Cardiac muscle cell (in vitro differentiated cells and primary cell): ENCODE measurements around the gene FRAT1. TPM values are rescaled to one million over a fixed set of nuclear protein-coding genes. Genes with fewer than 3 reads are reported as not detected.
A peak's percentile ranks its signal among the peaks of the same experiment; 100 is the strongest.

ENCODE experiments used
- DNase-seq, 2 donors: peaks; one replicate each; pipeline versions ENCODE4 v3.0.0 to v3.0.0-alpha.2; 2010 to 2017; ENCODE audit warnings: low read depth in 1 of 2, low spot score in 1 of 2
- H3K27ac ChIP-seq: fragments of 200-600 bp; sonication (generic); 2 replicates; pipeline ENCODE4 v1.5.1; 2016
- H3K27me3 ChIP-seq: fragments of 200-600 bp; sonication (generic); 2 replicates; pipeline ENCODE4 v1.6.0; 2016; ENCODE audit warnings: control low read depth
- H3K36me3 ChIP-seq: fragments of 200-600 bp; sonication (generic); 2 replicates; pipeline ENCODE4 v1.5.1; 2016; ENCODE audit warnings: control low read depth
- H3K4me1 ChIP-seq: fragments of 200-600 bp; sonication (generic); 2 replicates; pipeline ENCODE4 v1.8.1; 2017; ENCODE audit warnings: low read depth, mild to moderate bottlenecking, mixed run types
- H3K4me3 ChIP-seq: fragments of 200-600 bp; sonication (generic); 2 replicates; pipeline ENCODE4 v1.5.1; 2016; ENCODE audit warnings: mild to moderate bottlenecking
- H3K9me3 ChIP-seq: fragments of 200-600 bp; sonication (generic); 2 replicates; pipeline ENCODE4 v1.5.1; 2017; ENCODE audit warnings: low read depth, mild to moderate bottlenecking, control low read depth
- polyA plus RNA-seq: library from polyadenylated mRNA; unstranded; fragments of >200 nt; fragmentation: Nextera tagmentation; extraction: Ambion mirVana; gene quantifications from 2 replicates; pipeline ENCODE4 v1.2.1, GENCODE V29; 2016
- total RNA-seq: library from RNA; depleted of rRNA; stranded (reverse); fragments of >200 nt; gene quantifications from 2 replicates; pipeline ENCODE4 v1.2.3, GENCODE V29; 2016
- TF ChIP-seq, protein P1 (sequence below): IDR thresholded peaks from 2 replicates; pipeline ENCODE4 v1.5.1; 2012; ENCODE audit warnings: low read depth, mild to moderate bottlenecking, low read length

Gene FRAT1
- total and polyA plus RNA-seq, 2 experiments from 2014 or later: 12.3 to 17.3 TPM

DNA sequence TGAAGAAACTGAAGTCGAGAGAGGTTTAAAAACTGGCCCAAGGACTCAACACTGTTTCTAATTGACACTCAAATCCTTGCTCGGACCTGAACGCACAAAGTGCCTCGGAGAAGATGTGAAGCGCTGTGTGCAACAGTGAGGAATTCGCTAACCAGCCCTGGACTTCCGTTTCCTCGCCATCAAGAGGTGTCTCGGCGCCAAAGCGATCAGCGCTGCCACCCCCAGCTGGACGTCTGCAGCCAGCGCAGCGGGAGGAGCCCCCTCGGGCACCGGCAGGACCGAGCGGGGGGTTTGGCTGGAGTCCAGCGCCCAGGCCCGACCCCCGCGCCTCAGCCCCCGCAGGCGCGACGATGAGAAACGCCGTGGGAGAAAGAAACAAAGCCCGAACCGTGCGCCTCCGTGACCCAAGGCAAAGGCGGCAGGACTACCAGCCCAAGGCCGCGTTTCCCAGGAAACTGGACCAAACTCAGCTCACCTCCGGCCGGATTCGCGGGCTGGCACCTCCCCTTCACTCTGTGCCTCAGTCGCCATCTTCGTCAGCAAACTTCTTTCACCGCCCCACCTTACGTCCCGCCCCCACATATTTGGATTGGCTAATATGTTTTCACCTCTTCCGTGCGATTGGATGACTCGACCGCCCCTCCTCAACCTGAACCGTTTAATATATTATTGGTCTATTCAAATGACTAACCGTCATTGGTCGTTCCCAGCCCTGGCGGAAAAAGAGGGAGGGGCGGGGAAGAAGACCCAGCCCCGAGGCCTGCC lies 26.8 kb upstream of the FRAT1 start, which contains the start of gene ARHGAP19:
Gene ARHGAP19, minus strand, starts transcription at position 541 of the 765 bp plus-strand sequence. Its CDS starts 10 bp downstream, at position 531.
- peak; percentile 97 to 99 for DNase-seq
- H3K4me1 ChIP-seq: no peaks in the 10 kb centered on the region
- no peaks in the 10 kb centered on the region for H3K36me3 ChIP-seq
- no peaks in the 10 kb centered on the region for H3K27me3 ChIP-seq
- H3K4me3 ChIP-seq: peak within 1 kb of the TSS; percentile 64
- TF ChIP-seq, protein P1, sequence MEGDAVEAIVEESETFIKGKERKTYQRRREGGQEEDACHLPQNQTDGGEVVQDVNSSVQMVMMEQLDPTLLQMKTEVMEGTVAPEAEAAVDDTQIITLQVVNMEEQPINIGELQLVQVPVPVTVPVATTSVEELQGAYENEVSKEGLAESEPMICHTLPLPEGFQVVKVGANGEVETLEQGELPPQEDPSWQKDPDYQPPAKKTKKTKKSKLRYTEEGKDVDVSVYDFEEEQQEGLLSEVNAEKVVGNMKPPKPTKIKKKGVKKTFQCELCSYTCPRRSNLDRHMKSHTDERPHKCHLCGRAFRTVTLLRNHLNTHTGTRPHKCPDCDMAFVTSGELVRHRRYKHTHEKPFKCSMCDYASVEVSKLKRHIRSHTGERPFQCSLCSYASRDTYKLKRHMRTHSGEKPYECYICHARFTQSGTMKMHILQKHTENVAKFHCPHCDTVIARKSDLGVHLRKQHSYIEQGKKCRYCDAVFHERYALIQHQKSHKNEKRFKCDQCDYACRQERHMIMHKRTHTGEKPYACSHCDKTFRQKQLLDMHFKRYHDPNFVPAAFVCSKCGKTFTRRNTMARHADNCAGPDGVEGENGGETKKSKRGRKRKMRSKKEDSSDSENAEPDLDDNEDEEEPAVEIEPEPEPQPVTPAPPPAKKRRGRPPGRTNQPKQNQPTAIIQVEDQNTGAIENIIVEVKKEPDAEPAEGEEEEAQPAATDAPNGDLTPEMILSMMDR: no peak
- H3K9me3 ChIP-seq: no peaks in the 10 kb centered on the region
- H3K27ac ChIP-seq: peak within 1 kb of the TSS; percentile 92

DNA sequence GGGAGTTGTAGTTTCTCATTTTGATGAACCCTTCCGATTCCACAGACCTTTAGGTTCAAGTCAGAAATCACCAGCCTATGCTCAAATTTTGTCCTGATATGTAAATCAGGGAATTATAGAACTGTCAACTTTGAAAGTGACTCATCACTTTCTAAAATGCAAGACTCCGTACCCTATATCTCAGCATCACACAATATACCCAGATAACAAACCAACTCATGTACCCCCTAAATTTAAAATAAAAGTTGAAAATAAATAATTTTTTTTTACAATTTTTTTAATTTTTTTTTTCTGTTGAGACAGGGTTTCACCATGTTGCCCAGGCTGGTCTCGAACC lies 26.2 kb upstream of the FRAT1 start:
- H3K9me3 ChIP-seq: no peaks in the 10 kb centered on the region
- peaks cover 5% of the 10 kb centered on the region for H3K4me1 ChIP-seq
- no peaks in the 10 kb centered on the region for H3K27me3 ChIP-seq
- no peak overlapping the region for H3K4me3 ChIP-seq
- no peak for DNase-seq
- H3K27ac ChIP-seq: no peak overlapping the region
- TF ChIP-seq, protein P1: no peak
- H3K36me3 ChIP-seq: no peaks in the 10 kb centered on the region

DNA sequence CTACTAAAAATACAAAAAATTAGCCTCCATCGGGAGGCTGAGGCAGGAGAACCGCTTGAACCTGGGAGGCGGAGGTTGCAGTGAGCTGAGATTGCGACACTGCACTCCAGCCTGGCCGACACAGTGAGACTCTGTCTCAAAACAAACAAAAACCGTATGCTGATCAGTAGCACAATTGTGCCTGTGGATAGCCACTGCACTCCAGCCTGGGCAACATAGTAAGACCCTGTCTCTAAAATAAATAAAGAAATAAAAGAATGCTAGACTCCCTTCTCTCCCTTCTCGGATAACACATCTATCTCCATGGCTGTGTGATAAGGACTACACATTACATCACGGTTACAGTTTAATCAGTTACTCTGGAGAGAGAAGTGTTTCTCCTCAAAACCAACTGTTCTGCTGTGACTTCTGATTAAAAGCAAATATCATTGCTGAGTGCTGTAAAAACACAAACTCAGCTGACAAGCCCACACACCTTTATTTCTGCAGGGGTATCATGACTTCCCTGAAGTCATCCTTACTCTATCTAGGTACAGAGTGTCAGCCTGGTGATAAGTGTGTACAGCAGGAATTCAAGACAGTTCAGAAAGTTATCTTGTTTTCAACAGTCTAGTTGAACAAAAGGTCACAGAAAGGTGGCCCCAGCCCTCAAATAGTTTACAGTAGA lies 21.4 kb upstream of the FRAT1 start:
- Histone ChIP-seq H3K4me3 (no peak overlapping the region), H3K27me3 (no peaks in the 10 kb centered on the region), H3K4me1 (peaks cover 13% of the 10 kb centered on the region), H3K27ac (peak overlapping the region; percentile 94), H3K36me3 (no peaks in the 10 kb centered on the region), H3K9me3 (no peaks in the 10 kb centered on the region)
- TF ChIP-seq, protein P1: no peak
- peak; percentile 37 to 50 for DNase-seq

DNA sequence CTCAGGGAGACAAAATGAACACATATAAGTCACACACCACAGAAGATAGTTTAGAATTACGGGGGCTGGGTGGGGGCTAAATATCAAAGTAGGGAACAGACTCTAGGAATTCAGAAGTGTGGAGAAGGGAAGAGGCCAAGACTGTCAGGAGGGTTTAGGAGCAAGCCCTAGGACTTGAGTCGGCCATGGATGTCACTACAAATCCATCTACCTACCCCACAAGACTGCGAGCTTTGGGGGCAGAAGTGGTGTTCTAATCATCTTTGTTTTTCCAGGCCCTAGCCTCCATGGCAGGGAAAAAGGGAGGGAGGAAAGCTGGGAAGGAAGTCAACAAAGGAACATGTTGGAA lies 20.9 kb upstream of the FRAT1 start:
- TF ChIP-seq, protein P1: no peak
- H3K27ac ChIP-seq: peak overlapping the region; percentile 94
- no peak overlapping the region for H3K4me3 ChIP-seq
- no peaks in the 10 kb centered on the region for H3K27me3 ChIP-seq
- H3K4me1 ChIP-seq: peaks cover 13% of the 10 kb centered on the region
- DNase-seq: no peak
- no peaks in the 10 kb centered on the region for H3K36me3 ChIP-seq
- H3K9me3 ChIP-seq: no peaks in the 10 kb centered on the region

DNA sequence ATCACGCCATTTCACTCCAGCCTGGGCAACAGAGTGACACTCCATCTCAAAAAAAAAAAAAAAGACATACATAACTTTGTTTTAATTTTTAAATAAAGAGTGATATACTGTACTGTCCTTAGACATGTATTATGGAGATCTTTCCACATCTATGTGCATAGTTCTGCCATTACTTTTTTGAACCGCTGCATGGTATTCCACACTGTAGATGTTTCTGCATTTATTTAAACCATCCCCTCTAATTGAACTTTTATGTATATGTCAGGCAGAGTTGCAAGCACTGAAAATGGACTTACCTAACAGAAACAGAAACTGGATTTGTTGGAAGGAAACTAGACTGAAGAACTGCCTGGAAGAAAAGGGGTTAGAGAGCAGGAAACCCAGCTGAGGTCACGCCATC lies 18.1 kb upstream of the FRAT1 start:
- TF ChIP-seq, protein P1: no peak
- no peak overlapping the region for H3K27ac ChIP-seq
- peaks cover 13% of the 10 kb centered on the region for H3K4me1 ChIP-seq
- no peaks in the 10 kb centered on the region for H3K36me3 ChIP-seq
- H3K27me3 ChIP-seq: no peaks in the 10 kb centered on the region
- no peak for DNase-seq
- H3K4me3 ChIP-seq: no peak overlapping the region
- H3K9me3 ChIP-seq: no peaks in the 10 kb centered on the region
